KMS-11 (cell line): Measurements from ENCODE around the gene MAJIN.

ENCODE experiments used
- H2AFZ ChIP-seq: fragments of 200-600 bp; sonication (generic); 2 replicates; pipeline ENCODE4 v1.6.1; 2016; ENCODE audit warnings: antibody characterized with exemption, mixed run types, low read depth
- H3K27ac ChIP-seq: fragments of 200-600 bp; sonication (generic); 2 replicates; pipeline ENCODE4 v1.6.1; 2016; ENCODE audit warnings: mild to moderate bottlenecking, mixed run types
- H3K27me3 ChIP-seq: fragments of 200-600 bp; sonication (generic); 2 replicates; pipeline ENCODE4 v1.6.1; 2017; ENCODE audit warnings: mild to moderate bottlenecking, low read depth, mixed run types, moderate library complexity; ENCODE audit not compliant: insufficient read depth
- H3K36me3 ChIP-seq: fragments of 200-600 bp; sonication (generic); 2 replicates; pipeline ENCODE4 v1.6.1; 2017; ENCODE audit warnings: mild to moderate bottlenecking, mixed run types; ENCODE audit not compliant: insufficient read depth
- H3K4me1 ChIP-seq: fragments of 200-600 bp; sonication (generic); 2 replicates; pipeline ENCODE4 v1.6.1; 2016; ENCODE audit warnings: mild to moderate bottlenecking, low read depth, mixed run types; ENCODE audit not compliant: poor library complexity, severe bottlenecking
- H3K4me2 ChIP-seq: fragments of 200-600 bp; sonication (generic); 2 replicates; pipeline ENCODE4 v1.7.0; 2016; ENCODE audit warnings: mild to moderate bottlenecking, mixed run types
- H3K4me3 ChIP-seq: fragments of 200-600 bp; sonication (generic); IDR thresholded peaks from 2 replicates; pipeline ENCODE4 v1.6.1; 2017; ENCODE audit warnings: low read depth, low read length, mixed read lengths; ENCODE audit not compliant: insufficient read depth
- H3K79me2 ChIP-seq: fragments of 200-600 bp; sonication (generic); 2 replicates; pipeline ENCODE4 v1.6.1; 2016; ENCODE audit warnings: low read depth, mixed run types; ENCODE audit not compliant: insufficient read depth
- H3K9ac ChIP-seq: fragments of 200-600 bp; sonication (generic); 2 replicates; pipeline ENCODE4 v1.6.1; 2016; ENCODE audit warnings: mild to moderate bottlenecking, mixed run types
- H4K20me1 ChIP-seq: fragments of 200-600 bp; sonication (generic); 2 replicates; pipeline ENCODE4 v1.6.1; 2016; ENCODE audit warnings: mild to moderate bottlenecking, mixed run types; ENCODE audit not compliant: insufficient read depth
- CTCF ChIP-seq: fragments of 200-600 bp; sonication (generic); conservative IDR thresholded peaks from 2 replicates; pipeline ENCODE4 v1.6.1; 2017; ENCODE audit warnings: low read depth, mild to moderate bottlenecking, antibody characterized with exemption, low read length, moderate library complexity, mixed read lengths

Gene MAJIN

GRCh38 chr11:65002706-65003105 lies 30.8 kb upstream of the MAJIN start:
- H3K9ac ChIP-seq = no peak overlapping the region
- no peaks in the 10 kb centered on the region for H3K36me3 ChIP-seq
- H3K27ac ChIP-seq = no peak overlapping the region
- no peak for TF ChIP-seq CTCF
- no peaks in the 10 kb centered on the region for H3K79me2 ChIP-seq
- no peak overlapping the region for H3K4me2 ChIP-seq
- no peaks in the 10 kb centered on the region for H4K20me1 ChIP-seq
- peaks cover 3% of the 10 kb centered on the region; the same call in 1 of the 2 replicates for H3K27me3 ChIP-seq
- no peak overlapping the region for H3K4me3 ChIP-seq
- no peak overlapping the region for H2AFZ ChIP-seq
- no peaks in the 10 kb centered on the region for H3K4me1 ChIP-seq

- Histone ChIP-seq H3K27ac (no peak overlapping the region), H3K79me2 (no peaks in the 10 kb centered on the region), H2AFZ (no peak overlapping the region), H3K9ac (no peak overlapping the region), H4K20me1 (no peaks in the 10 kb centered on the region), H3K4me2 (no peak overlapping the region), H3K4me1 (no peaks in the 10 kb centered on the region), H3K4me3 (no peak overlapping the region), H3K36me3 (no peaks in the 10 kb centered on the region), H3K27me3 (peaks cover 11% of the 10 kb centered on the region; the same call in 1 of the 2 replicates)
- no peak for TF ChIP-seq CTCF
These were observed 27.6 kb upstream of the MAJIN start for GRCh38 chr11:64999478-64999877.

GRCh38 chr11:64998690-64999431 lies 27.0 kb upstream of the MAJIN start:
- Histone ChIP-seq H3K27ac (no peak overlapping the region), H3K9ac (no peak overlapping the region), H3K4me2 (no peak overlapping the region), H4K20me1 (no peaks in the 10 kb centered on the region), H3K79me2 (no peaks in the 10 kb centered on the region), H3K36me3 (no peaks in the 10 kb centered on the region), H3K4me3 (no peak overlapping the region), H3K4me1 (no peaks in the 10 kb centered on the region), H2AFZ (no peak overlapping the region), H3K27me3 (peaks cover 12% of the 10 kb centered on the region; the same call in 1 of the 2 replicates)
- TF ChIP-seq CTCF = no peak

GRCh38 chr11:64998141-64998540 lies 26.2 kb upstream of the MAJIN start:
- Histone ChIP-seq H3K36me3 (no peaks in the 10 kb centered on the region), H3K4me2 (no peak overlapping the region), H3K4me1 (no peaks in the 10 kb centered on the region), H4K20me1 (no peaks in the 10 kb centered on the region), H3K9ac (no peak overlapping the region), H3K27me3 (peaks cover 12% of the 10 kb centered on the region; the same call in 1 of the 2 replicates), H3K27ac (no peak overlapping the region), H3K4me3 (no peak overlapping the region), H3K79me2 (no peaks in the 10 kb centered on the region), H2AFZ (no peak overlapping the region)
- no peak for TF ChIP-seq CTCF
